OCI-M2 (cell line): ENCODE measurements around the gene CDK12.

Experiments
- DNase-seq: peaks from one replicate; lab custom pipeline; 2025; ENCODE audit not compliant: unreplicated experiment; lab: John Stamatoyannopoulos, UW

Gene CDK12

GRCh38 chr17:39581071-39581758, 119.9 kb downstream of the CDK12 start:
- DNase-seq: no peak

- DNase-seq: no peak
These were observed 120.4 kb downstream of the CDK12 start for GRCh38 chr17:39581759-39582085.

GRCh38 chr17:39582658-39583057, 121.4 kb downstream of the CDK12 start:
- no peak for DNase-seq
